ENCODE measurements around the gene MRPL12. TPM values are rescaled to one million over a fixed set of nuclear protein-coding genes. Genes with fewer than 3 reads are reported as not detected.

MRPL12 gene
- total and polyA plus RNA-seq, 9 of the 15 experiments (the other 6 are each of a cell fraction or from before 2014, with no cell fraction given): 0.94 to 338 (median 100) TPM

GRCh38 chr17:81691196-81691595 lies 12.0 kb upstream of the MRPL12 start:
- WGBS (ENCODE audit: insufficient coverage, low coverage, missing lambda C conversion rate): 95% methylated on average over 16 of the region's 18 CpGs
- CTCF ChIA-PET (ENCODE audit: low intra/inter-chr PET ratio): no interaction called here

More at GRCh38 chr17:81691196-81691595, 12.0 kb upstream of the MRPL12 start:
- H3K36me3 ChIP-seq (ENCODE audit: control insufficient read depth, insufficient read depth, low read length): peaks cover 100% of the 10 kb centered on the region; the same call in 2 of the 3 replicates
- H3K4me3 ChIP-seq: no peak overlapping the region
- POLR2A ChIA-PET: interaction anchor here (0.9 to 4.7 kb wide), 4 partner anchors 9 to 168 kb away, joined by 3 to 41 read pairs (median 4); partner anchors contain the start of gene MRPL12
- peaks cover 11% of the 10 kb centered on the region for H3K79me2 ChIP-seq (ENCODE audit: control insufficient read depth, insufficient read depth, low read length)
- DNase-seq (ENCODE audit: extremely low read depth in 1 of 4, low spot score in 3 of 4) (no peak), FAIRE-seq (no peak), ATAC-seq (no peak)
- H3K9ac ChIP-seq (ENCODE audit: insufficient read depth in 1 of 2, low read depth in 2 of 2, low read length in 2 of 2): no peak overlapping the region
- no TSS peak for BruUV-seq (replicated peaks)
- TF ChIP-seq DACH1 (IDR thresholded peaks at IDR 0.05; ENCODE audit: partially characterized antibody) (no peak), DNMT1 (IDR thresholded peaks at IDR 0.05) (no peak), ZNF184 (CRISPR knock-in tag; IDR thresholded peaks at IDR 0.05) (no peak), RHOXF2B (CRISPR knock-in tag; conservative IDR thresholded peaks at IDR 0.05) (no peak), MAFK (IDR thresholded peaks at IDR 0.05; ENCODE audit: low read length) (no peak), RBM14 (IDR thresholded peaks at IDR 0.05; ENCODE audit: borderline replicate concordance, insufficient read depth, low read depth, low read length) (no peak), ELF4 (CRISPR knock-in tag; IDR thresholded peaks at IDR 0.05) (no peak), CBX1 (IDR thresholded peaks at IDR 0.05; ENCODE audit: low read depth) (no peak), CAMTA2 (CRISPR knock-in tag; conservative IDR thresholded peaks at IDR 0.05) (no peak), ZNF780A (CRISPR knock-in tag; IDR thresholded peaks at IDR 0.05) (no peak), FOXM1 (IDR thresholded peaks at IDR 0.05; ENCODE audit: low read depth) (no peak), FOXM1 (CRISPR knock-in tag; IDR thresholded peaks at IDR 0.05; ENCODE audit: low read depth) (no peak), POLR3A (IDR thresholded peaks at IDR 0.05; ENCODE audit: borderline replicate concordance, extremely low read depth, insufficient read depth, insufficient read length) (no peak), BMI1 (IDR thresholded peaks at IDR 0.05; ENCODE audit: low read length) (no peak), KLF6 (CRISPR knock-in tag; IDR thresholded peaks at IDR 0.05; ENCODE audit: borderline replicate concordance) (no peak), ZNF133 (CRISPR knock-in tag; IDR thresholded peaks at IDR 0.05) (no peak), ARID3B (CRISPR knock-in tag; IDR thresholded peaks at IDR 0.05; ENCODE audit: borderline replicate concordance) (no peak), ETV5 (CRISPR knock-in tag; IDR thresholded peaks at IDR 0.05; ENCODE audit: low read depth) (no peak), ZNF165 (CRISPR knock-in tag; IDR thresholded peaks at IDR 0.05; ENCODE audit: borderline replicate concordance) (no peak)
- H3K27me3 ChIP-seq (ENCODE audit: control insufficient read depth in 2 of 2, insufficient read depth in 2 of 2, low read length in 2 of 2): no peaks in the 10 kb centered on the region
- no peaks in the 10 kb centered on the region for H3K9me3 ChIP-seq (replicated peaks; ENCODE audit: control insufficient read depth, insufficient read depth, low read depth, low read length)
- H2AFZ ChIP-seq (ENCODE audit: low read depth, low read length): no peak overlapping the region
- intact Hi-C loops (cut with micrococcal nuclease) (no loop called here), in situ Hi-C loops (cut with MboI) (no loop called here)
- H3K27ac ChIP-seq (ENCODE audit: extremely low read depth, low read depth, low read length): no peak overlapping the region
- peaks cover 0 to 65% of the 10 kb centered on the region in 2 experiments; a peak in 2 of 5 replicates for H3K4me1 ChIP-seq (replicated peaks in 1 of 2; ENCODE audit: control insufficient read depth in 2 of 2, insufficient read depth in 2 of 2, low read length in 2 of 2)
- H3K9me1 ChIP-seq (ENCODE audit: control insufficient read depth, insufficient read depth, low read length): peaks cover 5% of the 10 kb centered on the region
- no peak overlapping the region for H3K4me2 ChIP-seq (ENCODE audit: insufficient read depth, low read length)
- H4K20me1 ChIP-seq (replicated peaks; ENCODE audit: control insufficient read depth, insufficient read depth, low read length): peaks cover 9% of the 10 kb centered on the region; the same call in 1 of the 2 replicates
